Activated naive CD8-positive, alpha-beta T cell (primary cell): Measurements from ENCODE around the gene GAD2.
"Not testable (repeated sequence)": the region's sequence is repeated elsewhere in the genome, so short reads cannot be mapped to it uniquely, and the experiment has no call there.

ENCODE experiments used
- H3K27ac Mint-ChIP-seq: one replicate; pipeline ENCODE4 v1.8.0; 2021; ENCODE audit warnings: mixed read lengths
- H3K27me3 Mint-ChIP-seq: one replicate; pipeline ENCODE4 v1.8.0; 2021; ENCODE audit warnings: mixed read lengths
- H3K36me3 Mint-ChIP-seq: one replicate; pipeline ENCODE4 v1.8.0; 2021; ENCODE audit warnings: mixed read lengths
- H3K4me1 Mint-ChIP-seq: one replicate; pipeline ENCODE4 v1.8.0; 2021; ENCODE audit warnings: low read depth, mixed read lengths
- H3K4me3 Mint-ChIP-seq: one replicate; pipeline ENCODE4 v1.8.0; 2021; ENCODE audit warnings: mild to moderate bottlenecking, mixed read lengths
- H3K9me3 Mint-ChIP-seq: one replicate; pipeline ENCODE4 v1.8.0; 2021; ENCODE audit warnings: low read depth, mixed read lengths

Gene GAD2

GRCh38 chr10:26323219-26323618, 106.6 kb downstream of the GAD2 start:
- Mint-ChIP-seq H3K27ac (no peak overlapping the region), H3K36me3 (peaks cover 4% of the 10 kb centered on the region), H3K4me3 (no peak overlapping the region), H3K4me1 (no peaks in the 10 kb centered on the region), H3K9me3 (no peaks in the 10 kb centered on the region), H3K27me3 (no peaks in the 10 kb centered on the region)

- Mint-ChIP-seq H3K36me3 (peaks cover 4% of the 10 kb centered on the region), H3K4me1 (no peaks in the 10 kb centered on the region), H3K9me3 (no peaks in the 10 kb centered on the region), H3K27ac (no peak overlapping the region), H3K4me3 (no peak overlapping the region), H3K27me3 (no peaks in the 10 kb centered on the region)
These were observed 110.3 kb downstream of the GAD2 start for GRCh38 chr10:26326851-26327250.

- H3K4me1 Mint-ChIP-seq: no peaks in the 10 kb centered on the region
These were observed 111.2 kb downstream of the GAD2 start for GRCh38 chr10:26327811-26328210.

GRCh38 chr10:26331371-26331770, 114.8 kb downstream of the GAD2 start:
- no peak overlapping the region for H3K4me3 Mint-ChIP-seq
- H3K27ac Mint-ChIP-seq: no peak overlapping the region
- no peaks in the 10 kb centered on the region for H3K9me3 Mint-ChIP-seq
- H3K4me1 Mint-ChIP-seq: peaks cover 7% of the 10 kb centered on the region
- H3K27me3 Mint-ChIP-seq: no peaks in the 10 kb centered on the region
- peaks cover 2% of the 10 kb centered on the region for H3K36me3 Mint-ChIP-seq

More at GRCh38 chr10:26327811-26328210, 111.2 kb downstream of the GAD2 start:
- Mint-ChIP-seq H3K9me3 (no peaks in the 10 kb centered on the region), H3K27me3 (no peaks in the 10 kb centered on the region), H3K27ac (no peak overlapping the region), H3K36me3 (peaks cover 4% of the 10 kb centered on the region), H3K4me3 (no peak overlapping the region)

DNA sequence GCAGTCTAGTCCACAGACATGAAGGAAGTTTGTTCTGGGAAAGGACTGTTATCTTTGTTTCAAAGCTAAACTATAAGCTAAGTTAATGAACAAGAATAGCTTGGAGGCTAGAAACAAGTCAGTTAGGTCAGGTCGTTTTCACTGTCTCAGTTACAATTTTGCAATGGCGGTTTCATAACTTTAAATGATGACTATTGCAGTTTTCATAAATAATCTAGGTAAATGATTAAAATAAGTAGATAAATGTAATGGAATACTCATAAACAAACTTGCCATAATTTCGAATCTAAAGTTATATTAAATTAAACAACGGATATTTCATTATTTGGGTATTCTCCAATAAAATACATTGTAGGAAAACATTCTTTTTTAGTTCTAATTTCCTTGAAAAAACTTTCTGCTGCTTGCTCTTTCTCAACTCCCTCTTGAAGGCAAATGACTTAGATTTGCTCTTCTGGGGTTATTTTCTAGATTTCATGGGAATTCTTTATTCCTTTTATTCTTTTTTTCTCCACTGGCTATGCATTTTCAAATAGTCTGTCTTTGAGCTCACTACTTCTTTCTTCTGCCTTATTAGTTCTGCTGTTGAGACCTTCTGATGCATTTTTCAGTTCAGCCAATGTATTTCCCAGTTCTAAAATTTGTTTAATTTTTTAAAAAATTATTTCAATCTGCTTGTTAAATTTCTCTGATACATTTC, 117.8 kb downstream of the GAD2 start:
- no peak overlapping the region for H3K27ac Mint-ChIP-seq
- H3K36me3 Mint-ChIP-seq: peaks cover 2% of the 10 kb centered on the region
- peaks cover 9% of the 10 kb centered on the region for H3K4me1 Mint-ChIP-seq
- no peak overlapping the region for H3K4me3 Mint-ChIP-seq
- H3K27me3 Mint-ChIP-seq: no peaks in the 10 kb centered on the region
- H3K9me3 Mint-ChIP-seq: no peaks in the 10 kb centered on the region

DNA sequence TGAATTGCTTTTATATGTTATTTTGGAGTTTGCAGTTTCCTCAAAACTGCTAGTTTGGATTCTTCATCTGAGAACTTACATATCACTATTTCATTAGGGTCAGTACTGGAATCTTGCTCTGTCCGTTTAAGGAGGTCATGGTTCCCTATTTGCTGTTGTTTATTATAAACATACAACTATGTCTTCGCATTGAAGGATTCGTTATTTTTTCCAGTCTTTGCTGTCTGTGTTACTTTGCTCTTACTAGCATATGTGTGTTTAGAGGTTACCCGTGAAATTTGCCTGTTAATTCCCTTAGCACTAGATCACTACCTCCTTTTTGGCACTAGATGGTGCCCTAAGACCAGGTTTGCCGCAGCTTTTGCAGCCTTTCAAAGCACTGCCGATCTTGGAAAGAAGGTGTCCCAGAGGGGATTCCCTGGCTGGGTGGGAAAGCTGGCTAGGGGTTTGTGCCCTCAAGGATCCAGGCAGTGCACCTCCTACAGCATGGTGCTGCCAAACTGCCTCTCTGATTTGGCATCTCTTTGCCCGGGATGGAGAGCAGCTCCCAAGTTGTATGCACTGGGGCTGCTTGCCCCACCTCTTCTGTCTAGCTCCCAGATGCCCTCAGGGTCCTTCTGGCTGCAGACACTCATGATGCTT, 118.5 kb downstream of the GAD2 start:
- Mint-ChIP-seq H3K4me1 (peaks cover 9% of the 10 kb centered on the region), H3K9me3 (no peaks in the 10 kb centered on the region)

GRCh38 chr10:26335574-26336093, 119.1 kb downstream of the GAD2 start:
- Mint-ChIP-seq H3K4me1 (peaks cover 9% of the 10 kb centered on the region), H3K9me3 (no peaks in the 10 kb centered on the region), H3K4me3 (peak overlapping the region; percentile 82), H3K27ac (peak overlapping the region; percentile 31), H3K27me3 (no peaks in the 10 kb centered on the region), H3K36me3 (peaks cover 2% of the 10 kb centered on the region)

More for the DNA sequence above, 118.5 kb downstream of the GAD2 start:
- Mint-ChIP-seq H3K4me3 (peak overlapping the region; percentile 82), H3K27me3 (no peaks in the 10 kb centered on the region), H3K36me3 (peaks cover 2% of the 10 kb centered on the region), H3K27ac (no peak overlapping the region)

DNA sequence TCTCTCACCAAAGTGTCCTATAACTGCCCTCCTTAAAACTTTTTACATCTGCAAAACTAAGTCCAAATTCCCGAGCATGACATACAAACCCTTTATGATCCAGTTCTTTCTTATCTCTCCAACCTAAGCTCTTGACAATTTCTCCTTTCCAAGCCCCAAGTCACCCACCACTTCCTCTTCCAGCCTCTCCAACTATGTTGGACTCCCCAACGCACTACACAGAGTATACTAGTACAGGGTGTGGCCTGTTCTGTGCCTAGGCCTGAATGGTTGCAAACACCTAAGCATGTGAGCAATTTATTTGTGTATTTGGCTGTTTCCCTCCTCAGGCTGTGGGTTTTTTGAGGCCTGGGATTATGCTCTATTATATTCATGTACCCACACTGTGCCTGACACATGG, 120.4 kb downstream of the GAD2 start:
- Mint-ChIP-seq H3K4me3 (peak overlapping the region; percentile 6), H3K36me3 (peaks cover 2% of the 10 kb centered on the region), H3K4me1 (peaks cover 11% of the 10 kb centered on the region), H3K9me3 (no peaks in the 10 kb centered on the region), H3K27ac (no peak overlapping the region), H3K27me3 (no peaks in the 10 kb centered on the region)

- Mint-ChIP-seq H3K27me3 (no peaks in the 10 kb centered on the region), H3K36me3 (no peaks in the 10 kb centered on the region), H3K4me3 (no peak overlapping the region), H3K27ac (no peak overlapping the region), H3K9me3 (no peaks in the 10 kb centered on the region), H3K4me1 (peaks cover 5% of the 10 kb centered on the region)
These were observed 125.1 kb downstream of the GAD2 start for GRCh38 chr10:26341701-26342100.

GRCh38 chr10:26348821-26349417, 132.3 kb downstream of the GAD2 start:
- not testable (repeated sequence) for H3K9me3 Mint-ChIP-seq, H3K27me3 Mint-ChIP-seq, H3K4me1 Mint-ChIP-seq, H3K36me3 Mint-ChIP-seq, H3K27ac Mint-ChIP-seq, H3K4me3 Mint-ChIP-seq
